GM12891 (cell line): Measurements from ENCODE around the gene NDUFV2.

ENCODE experiments used
- POLR2A ChIP-seq: IDR thresholded peaks from 2 replicates; pipeline ENCODE4 v1.6.1; 2011; ENCODE audit warnings: low read depth, low read length, control low read depth
- POLR2AphosphoS5 ChIP-seq: IDR thresholded peaks from 2 replicates; pipeline ENCODE4 v1.6.1; 2011; ENCODE audit warnings: low read depth, low read length, control low read depth
- SPI1 ChIP-seq: IDR thresholded peaks from 2 replicates; pipeline ENCODE4 v1.6.1; 2011; ENCODE audit warnings: low read depth, low read length, control low read depth
- TAF1 ChIP-seq: IDR thresholded peaks from 2 replicates; pipeline ENCODE4 v1.6.1; 2011; ENCODE audit warnings: low read depth, low read length, control low read depth

GRCh38 chr18:9175115-9175514 is 72.6 kb downstream of the NDUFV2 start:
- TF ChIP-seq POLR2A (no peak), POLR2AphosphoS5 (no peak), SPI1 (no peak), TAF1 (no peak)
